PC-3 (cell line): ENCODE results near the gene GPSM3. TPM values are rescaled to one million over a fixed set of nuclear protein-coding genes. Genes with fewer than 3 reads are reported as not detected.

Experiments used
- ATAC-seq: fragments of 200-7000 bp; cut with Tn5 transposase; 2 replicates; pipeline ENCODE4 v1.9.1; 2020; ENCODE audit warnings: mild to moderate bottlenecking, moderate library complexity
- BruUV-seq: library from RNA; stranded (reverse); fragments of 400-500 nt; replicated peaks from 2 replicates; lab custom pipeline; 2021; lab: Mats Ljungman, UMichigan
- CTCF ChIA-PET: fragments of 300-600 bp; sonication (Branson Sonifier 250); formaldehyde crosslinking; loops from one replicate; lab custom pipeline; 2022; ENCODE audit warnings: antibody characterized with exemption; lab: Charles Lee
- POLR2A ChIA-PET: fragments of 300-600 bp; sonication (Branson Sonifier 250); formaldehyde crosslinking; loops from one replicate; lab custom pipeline; 2022; ENCODE audit warnings: antibody characterized with exemption; ENCODE audit not compliant: unreplicated experiment; lab: Charles Lee
- DNase-seq: peaks from one replicate; pipeline ENCODE4 v3.0.0-alpha.2; 2015
- H2AFZ ChIP-seq: fragments of 300-600 bp; sonication (generic); 2 replicates; pipeline ENCODE4 v1.6.0; 2016; ENCODE audit warnings: antibody characterized with exemption, low read length
- H3F3A ChIP-seq: fragments of 300-600 bp; sonication (generic); one replicate; pipeline ENCODE4 v1.6.0; 2017; ENCODE audit warnings: antibody characterized with exemption, low read length, control low read depth, mild to moderate bottlenecking; ENCODE audit not compliant: unreplicated experiment
- H3K27ac ChIP-seq: fragments of 300-600 bp; sonication (generic); 2 replicates; pipeline ENCODE4 v1.5.1; 2016; ENCODE audit warnings: mild to moderate bottlenecking, low read length
- H3K27me3 ChIP-seq: fragments of 300-600 bp; sonication (generic); 2 replicates; pipeline ENCODE4 v1.6.1; 2016; ENCODE audit warnings: low read length, mixed read lengths
- H3K36me3 ChIP-seq: fragments of 300-600 bp; sonication (generic); 2 replicates; pipeline ENCODE4 v1.6.1; 2016; ENCODE audit warnings: low read depth, mixed run types, low read length, mixed read lengths
- H3K4me1 ChIP-seq: fragments of 300-600 bp; sonication (generic); 2 replicates; pipeline ENCODE4 v1.5.1; 2016; ENCODE audit warnings: low read length; ENCODE audit not compliant: insufficient read depth
- H3K4me2 ChIP-seq: fragments of 300-600 bp; sonication (generic); 2 replicates; pipeline ENCODE4 v1.6.0; 2016; ENCODE audit warnings: low read length
- H3K4me3 ChIP-seq: fragments of 300-600 bp; sonication (generic); 2 replicates; pipeline ENCODE4 v1.5.1; 2016; ENCODE audit warnings: mild to moderate bottlenecking, low read length, mixed read lengths
- H3K79me2 ChIP-seq: fragments of 300-600 bp; sonication (generic); 2 replicates; pipeline ENCODE4 v1.6.1; 2017; ENCODE audit warnings: low read length, mixed read lengths
- H3K9ac ChIP-seq: fragments of 300-600 bp; sonication (generic); 2 replicates; pipeline ENCODE4 v1.6.0; 2016; ENCODE audit warnings: mild to moderate bottlenecking, low read length
- H3K9me2 ChIP-seq: fragments of 300-600 bp; sonication (generic); replicated peaks from 2 replicates; pipeline ENCODE4 v1.6.1; 2016; ENCODE audit warnings: mixed run types, low read length, mixed read lengths
- H3K9me3 ChIP-seq: fragments of 300-600 bp; sonication (generic); 2 replicates; pipeline ENCODE4 v1.6.1; 2016; ENCODE audit warnings: low read length, mixed read lengths
- H4K20me1 ChIP-seq: fragments of 300-600 bp; sonication (generic); 2 replicates; pipeline ENCODE4 v1.6.1; 2016; ENCODE audit warnings: low read length, mixed read lengths
- CTCF ChIP-seq: fragments of 300-600 bp; sonication (generic); conservative IDR thresholded peaks from 2 replicates; pipeline ENCODE4 v1.5.1; 2017; ENCODE audit warnings: antibody characterized with exemption, low read depth, mild to moderate bottlenecking, low read length
- EZH2 ChIP-seq: fragments of 300-600 bp; sonication (generic); IDR thresholded peaks from one replicate; pipeline ENCODE4 v1.6.1; 2017; ENCODE audit warnings: antibody characterized with exemption, mild to moderate bottlenecking, low read length; ENCODE audit not compliant: unreplicated experiment
- EZH2phosphoT487 ChIP-seq: fragments of 300-600 bp; sonication (generic); IDR thresholded peaks from 2 replicates; pipeline ENCODE4 v1.6.1; 2018; ENCODE audit warnings: mild to moderate bottlenecking, antibody characterized with exemption, low read length, borderline replicate concordance
- intact Hi-C: fragments of 100-400 bp; cut with micrococcal nuclease; formaldehyde crosslinking; loops from 2 replicates; pipeline ENCODE4 v1.9.0; 2023
- total RNA-seq: library from RNA; depleted of rRNA; stranded (reverse); fragments of >200 nt; gene quantifications from 2 replicates; pipeline ENCODE4 v1.2.3, GENCODE V29; 2014

GPSM3 gene
- total RNA-seq, 1 experiment from 2014 or later: 5.0 TPM

- H3K27me3 ChIP-seq: no peaks in the 10 kb centered on the region
- intact Hi-C loops: no loop called here
- no peak overlapping the region for H3K4me2 ChIP-seq
- H3F3A ChIP-seq: no peaks in the 10 kb centered on the region
- ATAC-seq: no peak
- H3K4me3 ChIP-seq: no peak overlapping the region
- ChIA-PET CTCF (no interaction called here), POLR2A (interaction anchor here (0.5 kb wide), 1 partner anchor 14 kb away, joined by 3 read pairs; no protein-coding TSS in a partner anchor)
- DNase-seq: no peak
- H3K27ac ChIP-seq: no peak overlapping the region
- TF ChIP-seq EZH2phosphoT487 (no peak), CTCF (no peak), EZH2 (no peak)
- no TSS peak for BruUV-seq
- no peak overlapping the region for H3K9ac ChIP-seq
- no peak overlapping the region for H2AFZ ChIP-seq
- H3K9me2 ChIP-seq: no peaks in the 10 kb centered on the region
- no peaks in the 10 kb centered on the region for H4K20me1 ChIP-seq
- H3K79me2 ChIP-seq: peaks cover 12% of the 10 kb centered on the region
- H3K9me3 ChIP-seq: no peaks in the 10 kb centered on the region
- H3K4me1 ChIP-seq: peaks cover 9% of the 10 kb centered on the region
- H3K36me3 ChIP-seq: peaks cover 5% of the 10 kb centered on the region
Observed at GRCh38 chr6:32182555-32182981, 9.9 kb downstream of the GPSM3 start.

- peaks cover 12% of the 10 kb centered on the region for H3K79me2 ChIP-seq
- H2AFZ ChIP-seq: no peak overlapping the region
- H3K4me3 ChIP-seq: no peak overlapping the region
- no peak overlapping the region for H3K9ac ChIP-seq
- H4K20me1 ChIP-seq: no peaks in the 10 kb centered on the region
- CTCF ChIA-PET: no interaction called here
- intact Hi-C loops: no loop called here
- BruUV-seq: no TSS peak
- no peak for TF ChIP-seq EZH2
- no peak overlapping the region for H3K27ac ChIP-seq
- ATAC-seq (no peak), DNase-seq (no peak)
- POLR2A ChIA-PET: interaction anchor here (0.6 kb wide), 1 partner anchor 14 kb away, joined by 3 read pairs; no protein-coding TSS in a partner anchor
- H3K27me3 ChIP-seq: no peaks in the 10 kb centered on the region
- H3K9me3 ChIP-seq: no peaks in the 10 kb centered on the region
- H3K4me2 ChIP-seq: no peak overlapping the region
- no peaks in the 10 kb centered on the region for H3K9me2 ChIP-seq
- H3K36me3 ChIP-seq: peaks cover 5% of the 10 kb centered on the region
- H3F3A ChIP-seq: no peaks in the 10 kb centered on the region
- peaks cover 14% of the 10 kb centered on the region for H3K4me1 ChIP-seq
Observed at GRCh38 chr6:32181915-32182529, 10.4 kb downstream of the GPSM3 start.

- ChIA-PET CTCF (no interaction called here), POLR2A (no interaction called here)
- H3K9ac ChIP-seq: no peak overlapping the region
- H3K36me3 ChIP-seq: peaks cover 5% of the 10 kb centered on the region
- H3K27ac ChIP-seq: no peak overlapping the region
- H3K79me2 ChIP-seq: peaks cover 12% of the 10 kb centered on the region
- H3K4me1 ChIP-seq: peaks cover 22% of the 10 kb centered on the region
- DNase-seq: no peak
- no peak overlapping the region for H3K4me2 ChIP-seq
- BruUV-seq: no TSS peak
- no peak overlapping the region for H3K4me3 ChIP-seq
- no peaks in the 10 kb centered on the region for H3K27me3 ChIP-seq
- H3F3A ChIP-seq: no peaks in the 10 kb centered on the region
- H4K20me1 ChIP-seq: no peaks in the 10 kb centered on the region
- H3K9me3 ChIP-seq: no peaks in the 10 kb centered on the region
- no peak overlapping the region for H2AFZ ChIP-seq
- no peaks in the 10 kb centered on the region for H3K9me2 ChIP-seq
- intact Hi-C loops: no loop called here
- TF ChIP-seq EZH2phosphoT487: no peak
- no peak for TF ChIP-seq EZH2
- TF ChIP-seq CTCF: no peak
- no peak for ATAC-seq
Observed at GRCh38 chr6:32181148-32181702, 11.2 kb downstream of the GPSM3 start.
